Middle frontal gyrus (tissue), 1 donor: ENCODE results near the gene BAIAP2L1.

Experiments used
- DNase-seq: peaks from one replicate; pipeline ENCODE4 v3.0.0-alpha.2; 2015; ENCODE audit warnings: low spot score; ENCODE audit errors: extremely low spot score

BAIAP2L1 gene

GRCh38 chr7:98358706-98359105, 42.2 kb downstream of the BAIAP2L1 start:
- no peak for DNase-seq

DNA sequence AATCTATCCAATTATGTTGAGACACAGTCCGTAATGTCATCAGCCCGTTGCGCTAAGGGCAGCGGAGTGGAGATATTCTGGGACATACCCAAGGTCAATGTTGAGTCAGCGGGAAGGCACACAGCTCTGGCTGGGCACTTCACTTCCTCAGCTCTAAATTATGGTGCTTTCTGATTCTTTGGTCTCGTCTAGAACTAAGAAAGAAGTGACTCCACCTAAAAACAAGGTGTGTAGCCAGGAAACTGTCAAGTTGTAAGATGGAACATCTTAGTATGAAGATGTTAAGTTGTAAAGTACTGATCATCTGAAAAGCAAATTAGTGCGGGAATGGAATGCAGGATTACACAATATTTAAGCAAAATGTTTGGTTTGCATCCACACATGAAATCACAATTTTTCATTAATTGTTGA, 43.1 kb downstream of the BAIAP2L1 start:
- DNase-seq = no peak

- no peak for DNase-seq
Observed at GRCh38 chr7:98355250-98355538, 45.7 kb downstream of the BAIAP2L1 start.

GRCh38 chr7:98354511-98355249, 46.2 kb downstream of the BAIAP2L1 start:
- DNase-seq = no peak

DNA sequence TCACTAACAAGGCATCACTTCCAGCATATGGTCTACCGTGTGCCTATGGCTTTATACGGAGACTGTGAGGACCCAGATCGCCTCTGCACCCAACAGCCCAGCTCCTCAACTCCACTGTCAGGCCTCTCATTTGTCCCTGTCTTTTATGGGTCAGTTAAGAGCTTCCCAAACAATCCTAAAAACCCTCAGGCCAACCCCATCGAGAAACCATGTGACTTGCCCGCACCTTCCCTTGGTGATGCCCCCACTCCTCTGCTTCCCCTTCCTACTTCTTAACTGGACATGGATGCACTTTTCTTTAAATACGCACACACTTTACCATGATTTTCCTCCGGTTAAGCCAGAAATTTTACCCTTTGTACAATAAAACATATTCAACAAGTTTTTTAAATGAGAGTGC, 46.8 kb downstream of the BAIAP2L1 start:
- DNase-seq = no peak

GRCh38 chr7:98352621-98353020, 48.3 kb downstream of the BAIAP2L1 start:
- DNase-seq = no peak

DNA sequence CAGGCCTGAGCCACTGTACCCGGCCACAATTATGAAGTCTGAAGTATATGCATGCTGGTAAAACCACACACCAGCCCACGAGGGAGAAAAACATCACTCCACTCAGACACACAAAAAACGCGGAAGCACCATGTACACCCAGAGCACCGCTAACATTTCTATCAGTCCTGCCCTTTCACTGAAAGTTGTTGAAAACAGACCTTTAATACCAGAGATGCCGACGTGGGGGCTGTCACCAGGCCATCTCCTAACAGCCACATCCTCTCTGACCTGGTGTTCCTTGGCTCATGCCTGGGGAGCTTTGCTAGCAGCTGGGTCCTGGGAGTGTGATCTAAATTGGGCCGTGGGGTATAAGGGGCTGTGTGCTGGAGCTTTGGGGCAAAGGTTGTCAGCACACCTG, 49.8 kb downstream of the BAIAP2L1 start:
- no peak for DNase-seq

GRCh38 chr7:98348726-98349474, 52.0 kb downstream of the BAIAP2L1 start:
- no peak for DNase-seq

DNA sequence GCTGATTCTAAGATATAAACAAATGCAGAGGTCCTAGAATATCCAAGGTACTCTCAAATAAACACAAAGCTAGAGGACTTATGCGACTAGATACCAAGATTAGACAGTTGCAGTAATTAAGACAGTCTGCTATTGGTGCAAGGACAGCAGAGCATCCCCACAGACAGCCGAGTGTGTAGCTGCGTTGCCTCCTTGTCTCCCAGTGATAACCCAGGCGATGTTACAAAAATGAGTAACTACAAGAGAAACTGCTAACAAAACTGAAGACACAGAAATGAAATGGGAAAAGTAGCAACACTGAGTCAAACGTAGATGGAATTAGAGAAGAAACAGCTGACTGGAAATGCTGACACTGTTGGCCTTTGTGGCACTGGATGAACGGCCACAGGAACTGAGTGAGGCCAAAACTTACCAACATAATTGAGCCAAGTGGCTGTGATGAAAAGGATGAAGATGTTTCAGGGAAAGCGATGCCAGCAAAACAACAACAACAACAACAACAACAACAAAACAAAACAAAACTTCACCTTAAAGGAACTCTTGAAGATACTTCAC, 54.3 kb downstream of the BAIAP2L1 start:
- no peak for DNase-seq

GRCh38 chr7:98341106-98341505, 59.8 kb downstream of the BAIAP2L1 start:
- no peak for DNase-seq

- no peak for DNase-seq
Observed at GRCh38 chr7:98339043-98339442, 61.8 kb downstream of the BAIAP2L1 start.

DNA sequence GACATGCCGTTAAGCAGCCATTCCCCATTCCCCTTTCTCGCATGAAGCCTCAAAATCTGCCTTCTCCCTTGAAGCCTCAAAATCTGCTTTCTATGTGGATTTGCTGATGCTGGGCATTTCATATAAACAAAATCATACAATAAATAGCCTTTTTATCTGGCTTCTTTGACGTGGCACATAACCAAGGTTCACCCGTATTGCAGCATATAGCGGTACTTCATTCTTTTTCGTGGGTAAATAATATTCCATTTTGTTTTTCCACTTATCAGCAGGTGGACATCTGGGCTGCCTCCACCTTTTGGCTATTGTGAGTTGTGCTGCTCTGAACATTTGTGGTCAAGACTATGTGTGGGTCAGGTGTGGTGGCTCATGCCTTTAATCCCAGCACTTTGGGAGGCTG, 62.4 kb downstream of the BAIAP2L1 start:
- DNase-seq = no peak

DNA sequence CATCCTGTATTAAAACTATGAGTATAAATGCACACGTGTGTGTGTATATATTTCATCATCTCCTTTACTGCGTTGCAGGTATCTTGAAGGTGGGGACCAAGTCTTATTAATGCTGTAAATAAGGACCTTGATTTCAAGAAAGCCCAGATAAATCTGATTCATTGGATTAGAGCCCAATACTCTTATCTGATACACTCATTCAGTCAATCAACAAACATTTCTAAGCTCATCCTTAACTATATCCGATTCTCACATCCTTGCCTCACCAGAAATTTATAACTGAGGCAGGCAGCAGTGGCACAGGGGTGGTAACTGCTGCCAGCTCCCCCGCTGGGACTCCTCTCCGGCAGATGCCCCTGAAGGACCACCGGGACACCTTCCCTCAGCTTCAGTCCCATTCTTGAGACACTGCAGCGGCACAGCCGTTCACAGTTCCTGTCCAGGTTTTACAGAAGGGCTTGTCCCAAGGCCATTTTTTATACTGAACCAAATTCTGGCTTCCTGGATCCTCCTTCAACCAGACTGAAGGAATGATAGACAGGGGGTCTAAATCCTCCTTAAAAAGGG, 65.4 kb downstream of the BAIAP2L1 start:
- DNase-seq = no peak

GRCh38 chr7:98334081-98334480, 66.8 kb downstream of the BAIAP2L1 start:
- DNase-seq = no peak

DNA sequence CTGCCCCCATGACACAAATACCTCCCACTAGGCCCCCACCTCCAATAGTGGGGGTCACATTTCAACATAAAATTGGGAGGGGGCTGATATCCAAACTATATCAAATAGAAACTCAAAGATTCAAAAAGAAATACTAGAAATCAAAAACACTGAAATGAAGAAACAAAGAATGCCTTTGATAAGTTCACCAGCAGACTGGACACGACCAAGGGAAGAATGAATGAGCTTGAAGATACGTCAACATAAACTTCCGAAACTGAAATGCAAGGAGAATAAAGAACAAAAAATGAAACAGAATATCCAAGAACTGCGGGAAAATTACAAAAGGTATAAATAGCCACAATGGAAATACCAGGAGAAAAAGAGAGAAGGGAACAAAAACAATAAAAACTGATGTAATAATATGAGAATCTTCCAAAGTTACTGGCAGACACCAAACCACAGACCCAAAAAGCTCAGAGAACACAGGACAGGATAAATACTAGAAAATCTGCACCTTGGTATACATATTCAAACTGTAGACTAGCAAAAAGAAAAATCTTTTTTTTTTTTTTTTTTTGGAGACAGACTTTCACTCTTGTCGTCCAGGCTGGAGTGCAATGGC, 69.9 kb downstream of the BAIAP2L1 start:
- DNase-seq = no peak

DNA sequence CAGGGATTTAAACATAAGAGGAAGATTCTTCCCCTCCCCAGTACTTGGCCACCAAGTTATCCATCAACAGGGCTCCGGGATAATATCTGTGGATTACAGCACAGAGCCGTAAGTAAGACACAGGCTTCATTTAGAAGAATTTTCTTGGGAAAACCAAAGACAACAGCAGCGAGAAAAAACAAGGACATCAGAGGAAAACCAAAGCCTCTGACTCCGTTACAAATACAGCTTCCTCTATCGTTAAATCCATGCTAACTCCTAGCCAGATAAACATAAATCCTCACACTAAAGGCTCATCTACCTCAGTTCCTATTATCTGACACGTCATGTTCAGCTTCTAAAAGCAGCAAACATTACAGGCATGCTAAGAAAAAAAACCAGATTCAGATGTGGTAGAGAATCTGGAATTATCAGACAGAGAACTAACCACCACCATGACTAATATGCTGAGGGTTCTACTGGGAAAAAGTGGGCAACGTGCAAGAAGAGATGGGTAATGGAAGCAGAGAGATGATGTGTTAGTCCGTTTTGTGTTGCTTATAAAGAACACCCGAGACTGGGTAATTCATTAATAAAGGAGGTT, 71.0 kb downstream of the BAIAP2L1 start:
- no peak for DNase-seq

DNA sequence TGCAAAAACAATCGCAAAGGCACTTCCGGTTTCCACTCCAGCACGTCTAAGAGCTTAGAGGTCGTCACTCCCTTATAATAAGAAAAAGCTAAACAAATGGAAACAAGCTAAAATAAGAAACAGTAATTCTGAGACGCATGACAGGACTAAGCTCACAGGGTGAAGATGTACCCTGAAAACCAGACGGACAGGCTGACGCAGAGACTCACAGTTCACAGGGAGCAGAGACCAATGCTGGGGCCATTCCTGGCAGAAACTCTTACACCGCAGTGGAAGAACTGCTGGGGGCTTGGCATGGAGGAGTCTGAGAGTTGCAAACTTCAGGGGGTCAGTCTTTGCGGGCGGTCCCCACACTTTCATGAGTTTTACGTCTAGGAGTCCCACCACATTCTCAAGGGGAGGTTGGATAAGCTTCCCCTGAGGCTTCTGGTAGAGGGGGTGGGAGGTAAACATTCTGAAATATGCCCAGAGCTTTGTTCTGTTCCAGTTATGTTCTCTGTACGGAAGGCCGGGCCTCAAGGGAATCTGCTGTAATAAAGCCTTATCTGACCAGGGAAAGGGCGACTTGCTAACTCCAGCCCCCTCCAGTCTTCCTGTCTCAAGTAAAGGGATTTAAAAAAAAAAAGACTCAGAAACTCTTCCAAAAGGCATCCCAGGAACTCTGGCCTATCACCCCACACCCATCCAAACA, 71.6 kb downstream of the BAIAP2L1 start:
- DNase-seq = no peak

GRCh38 chr7:98324782-98325181, 76.1 kb downstream of the BAIAP2L1 start:
- DNase-seq = no peak

GRCh38 chr7:98323597-98324322, 77.1 kb downstream of the BAIAP2L1 start:
- no peak for DNase-seq
